GM21717 (cell line): ENCODE results near the gene EXOC3L1.

Experiments used
- ATAC-seq: cut with Tn5 transposase; IDR thresholded peaks from one replicate; pipeline ENCODE4 v1.9.1; 2021; ENCODE audit warnings: mild to moderate bottlenecking, moderate library complexity; ENCODE audit not compliant: unreplicated experiment

Gene EXOC3L1

DNA sequence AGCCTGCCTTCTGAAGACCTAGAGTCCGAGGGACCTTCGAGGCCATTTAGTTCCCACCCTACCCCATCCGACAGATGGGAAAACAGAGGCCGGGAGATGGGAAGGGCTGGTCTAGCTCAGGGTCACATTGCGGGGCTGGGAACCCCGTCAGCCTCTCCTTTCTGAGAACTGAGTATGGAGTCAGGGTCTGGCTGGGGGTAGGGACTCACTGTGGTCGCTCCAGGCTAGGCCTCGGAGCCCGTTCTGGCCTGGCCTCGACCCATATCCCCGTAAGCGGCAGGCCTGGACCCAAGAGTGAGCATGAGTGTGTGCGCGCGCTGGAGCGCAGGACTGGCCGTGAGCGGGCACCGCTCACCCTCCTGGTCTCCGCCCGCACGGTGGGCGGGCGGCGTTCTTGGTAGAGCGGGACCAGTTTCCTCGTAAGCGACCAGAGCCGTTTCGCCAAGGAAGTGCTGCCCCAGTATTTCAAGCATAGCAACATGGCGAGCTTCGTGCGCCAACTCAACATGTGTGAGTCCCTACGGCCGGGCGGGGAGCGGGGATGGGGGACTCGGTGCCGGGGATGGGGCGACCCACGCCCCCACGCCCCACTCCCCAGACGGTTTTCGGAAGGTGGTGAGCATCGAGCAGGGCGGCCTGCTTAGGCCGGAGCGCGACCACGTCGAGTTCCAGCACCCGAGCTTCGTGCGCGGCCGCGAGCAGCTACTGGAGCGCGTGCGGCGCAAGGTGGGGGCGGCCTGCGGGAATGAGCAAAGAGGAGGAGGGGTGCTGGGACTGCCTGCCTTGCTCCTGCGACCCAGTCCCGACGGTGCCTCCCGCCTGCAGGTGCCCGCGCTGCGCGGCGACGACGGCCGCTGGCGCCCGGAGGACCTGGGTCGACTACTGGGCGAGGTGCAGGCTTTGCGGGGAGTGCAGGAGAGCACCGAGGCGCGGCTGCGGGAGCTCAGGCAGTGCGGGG is 24.5 kb downstream of the EXOC3L1 start:
- no peak for ATAC-seq

- ATAC-seq: no peak
Measured at GRCh38 chr16:67164599-67165061, 25.3 kb downstream of the EXOC3L1 start, which contains the start of gene HSF4. HSF4 (plus strand) TSS chr16:67164745; CDS start chr16:67164812, 67 bp downstream.

DNA sequence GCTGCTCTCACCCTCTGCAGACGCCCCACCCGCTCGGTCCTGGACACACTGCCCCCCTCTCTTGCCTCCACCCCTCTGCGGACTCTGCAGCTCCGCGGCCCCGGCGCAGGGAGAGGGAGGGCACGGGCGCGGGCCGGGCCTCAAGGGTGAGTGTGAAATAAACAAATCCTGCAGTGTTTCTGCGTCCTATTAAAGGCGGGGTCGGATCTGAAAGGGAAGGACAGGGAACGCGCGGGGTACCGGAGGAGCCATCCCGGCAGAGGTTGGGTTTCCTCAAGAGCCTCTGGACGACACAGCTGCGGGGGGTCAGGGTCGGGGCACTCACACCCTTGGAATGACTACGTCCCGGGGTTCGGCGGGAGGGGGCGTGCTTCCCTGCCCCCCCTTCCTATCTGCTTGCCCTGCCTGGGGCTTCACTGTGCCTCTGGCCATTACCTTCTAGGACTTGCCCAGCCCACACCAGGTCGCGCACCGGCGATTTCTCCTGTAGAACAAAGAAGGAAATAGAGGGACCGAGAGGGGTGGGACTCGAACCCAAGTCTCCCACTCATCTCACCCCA is 25.9 kb downstream of the EXOC3L1 start:
- no peak for ATAC-seq

- ATAC-seq: no peak
Measured at GRCh38 chr16:67163164-67163998, 26.6 kb downstream of the EXOC3L1 start.

- no peak for ATAC-seq
Measured at GRCh38 chr16:67162506-67163163, 27.3 kb downstream of the EXOC3L1 start.

GRCh38 chr16:67161595-67162058 is 28.3 kb downstream of the EXOC3L1 start:
- no peak for ATAC-seq

GRCh38 chr16:67158637-67159600 is 31.0 kb downstream of the EXOC3L1 start:
- peak; percentile 42 for ATAC-seq

- ATAC-seq: no peak
Measured at GRCh38 chr16:67157892-67158635, 31.9 kb downstream of the EXOC3L1 start.

GRCh38 chr16:67157106-67157748 is 32.7 kb downstream of the EXOC3L1 start:
- ATAC-seq: no peak

GRCh38 chr16:67156143-67156844 is 33.6 kb downstream of the EXOC3L1 start:
- ATAC-seq: no peak

DNA sequence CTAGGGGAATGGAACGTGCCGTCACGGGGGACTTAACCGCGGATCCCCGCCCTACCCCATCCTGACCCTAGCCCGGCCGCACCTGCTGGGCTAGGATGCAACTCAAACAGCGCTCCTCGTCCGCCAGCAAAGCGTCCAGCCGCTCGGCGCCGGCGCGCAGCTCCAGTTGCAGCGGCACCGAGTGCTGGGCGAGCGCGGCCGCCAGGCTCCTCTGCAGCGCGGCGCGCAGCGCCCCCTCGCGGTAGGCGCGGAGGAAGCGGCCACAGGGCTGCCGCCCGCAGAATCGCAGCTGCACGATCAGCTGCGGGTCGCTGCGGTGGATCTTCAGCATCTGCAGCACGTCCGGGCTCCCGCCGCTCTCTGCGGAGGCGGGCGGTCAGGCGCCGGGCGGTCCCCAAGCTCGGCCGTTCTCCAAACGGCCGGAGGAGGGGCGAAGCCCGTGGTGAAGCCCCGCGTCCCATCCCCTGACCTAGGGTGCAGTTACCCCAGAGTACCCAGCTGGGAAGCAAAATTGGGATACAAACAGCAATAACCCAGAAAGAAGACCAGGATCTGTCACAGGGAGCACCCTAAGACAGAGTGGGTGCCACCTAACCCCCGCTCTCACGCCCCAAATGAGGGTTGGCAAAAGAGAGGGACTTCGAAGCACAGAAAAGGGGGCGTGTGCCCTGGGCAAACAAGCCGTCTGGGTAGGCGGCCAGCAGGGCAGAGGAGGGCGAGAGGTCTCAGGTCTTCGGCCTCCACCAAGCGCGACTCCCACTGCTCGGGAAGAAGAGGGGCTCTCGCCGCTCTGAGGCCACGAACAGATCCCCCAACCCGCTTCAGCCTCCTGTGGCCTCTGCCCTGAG is 34.4 kb downstream of the EXOC3L1 start:
- ATAC-seq: no peak

- ATAC-seq: no peak
Measured at GRCh38 chr16:67154578-67155294, 35.2 kb downstream of the EXOC3L1 start.

DNA sequence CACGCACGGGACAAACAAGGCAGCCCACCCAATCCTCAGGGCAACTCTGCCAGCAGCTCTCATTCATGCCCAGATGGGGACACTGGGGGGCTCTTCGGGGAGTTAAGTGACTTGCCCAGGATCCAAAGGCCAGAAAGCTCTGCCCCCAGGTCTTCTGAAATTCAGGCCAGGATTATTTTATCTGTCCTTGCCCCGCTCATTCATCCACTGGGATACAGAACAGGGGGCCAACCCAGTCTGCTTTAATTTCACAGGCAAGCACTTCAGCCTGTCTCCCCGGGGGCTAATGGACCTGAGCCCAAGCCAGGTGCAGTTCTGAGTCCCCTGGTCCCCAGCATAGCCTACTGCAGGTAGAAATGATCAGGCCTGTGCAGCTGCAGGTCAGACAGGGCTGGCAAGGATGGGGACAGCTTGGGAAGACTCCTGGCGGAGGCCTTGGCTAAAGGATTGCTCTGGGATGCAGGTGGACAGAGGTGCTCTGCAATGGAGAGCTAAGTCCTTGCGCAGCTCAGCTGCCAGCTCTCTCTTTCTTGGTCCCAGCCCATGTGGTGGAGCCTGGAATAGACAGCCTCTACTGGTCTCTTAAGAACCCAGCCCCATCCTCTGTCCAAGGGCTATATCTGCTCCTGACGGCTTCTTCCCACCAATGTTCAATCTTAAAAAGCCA is 38.4 kb downstream of the EXOC3L1 start:
- ATAC-seq: no peak

DNA sequence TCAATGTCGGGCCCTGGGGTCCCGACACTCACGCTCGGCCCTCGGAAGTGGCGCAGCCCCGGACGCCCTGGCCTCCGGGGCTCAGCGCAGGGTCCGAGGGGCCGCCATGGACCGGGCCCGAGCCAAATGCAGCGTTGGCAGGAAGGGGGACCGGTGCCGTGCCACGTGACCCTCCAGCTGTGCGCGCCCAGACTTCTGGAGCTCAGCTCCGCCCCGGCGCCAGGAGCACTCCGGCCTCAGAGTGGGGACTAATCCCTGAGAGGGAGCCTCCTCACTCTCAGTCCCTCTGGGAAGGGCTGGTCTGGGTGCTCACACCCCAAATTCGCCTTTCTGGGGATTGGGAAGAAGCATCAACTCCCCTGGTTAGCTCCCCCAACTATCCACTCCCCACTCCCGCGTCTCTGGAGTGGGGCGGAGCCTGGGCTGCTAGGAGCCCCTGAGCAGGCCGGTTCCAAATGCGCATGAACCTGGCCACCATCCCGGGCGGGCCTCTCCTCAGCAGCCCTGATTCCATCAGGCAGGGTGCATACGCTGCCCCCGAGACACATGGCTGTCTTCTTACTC is 39.0 kb downstream of the EXOC3L1 start, which contains the start of gene B3GNT9:
Gene B3GNT9, minus strand, starts transcription at position 166 of the 564 bp plus-strand sequence. CDS start 513 bp downstream, outside the sequence.
- ATAC-seq: peak; percentile 41
